Large intestine (tissue), 3 donors: ENCODE results near the gene SDHAF2. TPM values are rescaled to one million over a fixed set of nuclear protein-coding genes. Genes with fewer than 3 reads are reported as not detected.

ENCODE experiments used
- DNase-seq, 2 donors: peaks; one replicate each; pipeline versions ENCODE4 v3.0.0 to v3.0.0-alpha.2; 2013
- H3K27ac ChIP-seq: one replicate; pipeline ENCODE4 v1.5.1; 2013; ENCODE audit warnings: low read length
- H3K27me3 ChIP-seq: 2 replicates; pipeline ENCODE4 v1.6.1; 2013; ENCODE audit warnings: low read length; ENCODE audit not compliant: control insufficient read depth, insufficient read depth
- H3K36me3 ChIP-seq: 2 replicates; pipeline ENCODE4 v1.6.1; 2013; ENCODE audit warnings: low read length; ENCODE audit not compliant: control insufficient read depth, insufficient read depth
- H3K4me1 ChIP-seq: one replicate; pipeline ENCODE4 v1.6.1; 2013; ENCODE audit warnings: low read length; ENCODE audit not compliant: control insufficient read depth, insufficient read depth
- H3K4me3 ChIP-seq: one replicate; pipeline ENCODE4 v1.5.1; 2013; ENCODE audit warnings: low read length
- H3K9me3 ChIP-seq: one replicate; pipeline ENCODE4 v1.6.1; 2013; ENCODE audit warnings: mild to moderate bottlenecking, low read depth, low read length, moderate library complexity; ENCODE audit not compliant: control insufficient read depth
- WGBS: methylation state at CpG from one replicate; pipeline ENCODE4 v1.1.5; 2013; ENCODE audit warnings: low lambda C conversion rate; ENCODE audit not compliant: insufficient coverage; 5-methylcytosine and 5-hydroxymethylcytosine counted together
- polyA plus RNA-seq: library from polyadenylated mRNA; unstranded; fragments of 120-200 nt; gene quantifications from one replicate; pipeline ENCODE4 v1.2.1, GENCODE V29; 2013

The SDHAF2 gene
- polyA plus RNA-seq, 1 donor, result 38.1 TPM

- no peak overlapping the region for H3K27ac ChIP-seq
- WGBS, result no CpG with 5 or more reads among the region's 9 CpGs
These were observed 64.5 kb downstream of the SDHAF2 start for GRCh38 chr11:61494381-61494961.

GRCh38 chr11:61495801-61496601, 66.1 kb downstream of the SDHAF2 start:
- Histone ChIP-seq H3K27ac (peak overlapping the region; percentile 42), H3K4me1 (no peaks in the 10 kb centered on the region), H3K36me3 (no peaks in the 10 kb centered on the region), H3K4me3 (no peak overlapping the region), H3K27me3 (no peaks in the 10 kb centered on the region), H3K9me3 (peaks cover 2% of the 10 kb centered on the region)
- DNase-seq, result peak; percentile 48 to 54
- no CpG with 5 or more reads among the region's 26 CpGs for WGBS

More at GRCh38 chr11:61494381-61494961, 64.5 kb downstream of the SDHAF2 start:
- no peaks in the 10 kb centered on the region for H3K36me3 ChIP-seq
- no peaks in the 10 kb centered on the region for H3K27me3 ChIP-seq
- H3K4me3 ChIP-seq, result no peak overlapping the region
- no peak for DNase-seq
- H3K9me3 ChIP-seq, result peaks cover 2% of the 10 kb centered on the region
- H3K4me1 ChIP-seq, result peaks cover 7% of the 10 kb centered on the region

Other genes with a start within 250 kb of the SDHAF2 start
- 0.63 TPM for gene PGA3, start 226.6 kb upstream of the SDHAF2 start, polyA plus RNA-seq
- gene PGA4, start 207.8 kb upstream of the SDHAF2 start, polyA plus RNA-seq, result 3.3 TPM
- 0.40 TPM for gene PGA5, start 188.9 kb upstream of the SDHAF2 start, polyA plus RNA-seq
- 5.1 TPM for gene VWCE, start 134.8 kb upstream of the SDHAF2 start, polyA plus RNA-seq
- 157 TPM for gene DDB1, start 97.0 kb upstream of the SDHAF2 start, polyA plus RNA-seq
- gene TKFC, start 96.9 kb upstream of the SDHAF2 start, polyA plus RNA-seq, result 285 TPM
- gene CYB561A3, start 68.2 kb upstream of the SDHAF2 start, polyA plus RNA-seq, result 31.1 TPM
- 45.6 TPM for gene TMEM138, start 67.8 kb upstream of the SDHAF2 start, polyA plus RNA-seq
- gene TMEM216, start 37.5 kb upstream of the SDHAF2 start, polyA plus RNA-seq, result 28.1 TPM
- gene CPSF7, start 149 bp upstream of the SDHAF2 start, polyA plus RNA-seq, result 93.4 TPM
- gene LRRC10B, start 78.6 kb downstream of the SDHAF2 start, polyA plus RNA-seq, result 1.3 TPM
- gene SYT7, start 151.0 kb downstream of the SDHAF2 start, polyA plus RNA-seq, result 12.1 TPM